ENCODE data around the gene COL28A1.

GRCh38 chr7:7428806-7429205 lies 106.9 kb downstream of the COL28A1 start:
- no peak for TF ChIP-seq CTCF (IDR thresholded peaks at IDR 0.05)
- no peak for TF ChIP-seq POLR2A (IDR thresholded peaks at IDR 0.05)

Measured in adrenal gland (tissue), 5 donors.